Measurements from ENCODE around the gene KRT84.

The KRT84 gene

GRCh38 chr12:52342781-52343490 lies 42.5 kb downstream of the KRT84 start:
- DNase-seq (ENCODE audit: low read depth in 2 of 2): no peak

GRCh38 chr12:52341066-52341580 lies 44.3 kb downstream of the KRT84 start:
- DNase-seq (ENCODE audit: low read depth in 2 of 2): no peak

- DNase-seq (ENCODE audit: low read depth in 2 of 2): no peak
Observed at GRCh38 chr12:52338241-52338960, 47.1 kb downstream of the KRT84 start.

- no peak for DNase-seq (ENCODE audit: low read depth in 2 of 2)
Observed at GRCh38 chr12:52337054-52337453, 48.4 kb downstream of the KRT84 start.

- DNase-seq (ENCODE audit: low read depth in 2 of 2): no peak
Observed at GRCh38 chr12:52336641-52337040, 48.8 kb downstream of the KRT84 start.

GRCh38 chr12:52335598-52336262 lies 49.7 kb downstream of the KRT84 start:
- no peak for DNase-seq (ENCODE audit: low read depth in 2 of 2)

- no peak for DNase-seq (ENCODE audit: low read depth in 2 of 2)
Observed at GRCh38 chr12:52334185-52334584, 51.3 kb downstream of the KRT84 start.

- DNase-seq (ENCODE audit: low read depth in 2 of 2): no peak
Observed at GRCh38 chr12:52333321-52333720, 52.1 kb downstream of the KRT84 start.

GRCh38 chr12:52332381-52332780 lies 53.1 kb downstream of the KRT84 start:
- DNase-seq (ENCODE audit: low read depth in 2 of 2): no peak

GRCh38 chr12:52331833-52332232 lies 53.6 kb downstream of the KRT84 start:
- no peak for DNase-seq (ENCODE audit: low read depth in 2 of 2)

- no peak for DNase-seq (ENCODE audit: low read depth in 2 of 2)
Observed at GRCh38 chr12:52331039-52331438, 54.4 kb downstream of the KRT84 start.

GRCh38 chr12:52327830-52328500 lies 57.5 kb downstream of the KRT84 start:
- DNase-seq (ENCODE audit: low read depth in 2 of 2): no peak

All from stimulated activated CD4-positive, alpha-beta T cell treated with anti-CD3 and anti-CD28 coated beads, Interleukin-4, amount 100 ng/mL, for 48 hours (primary cell).